K562 (cell line): Measurements from ENCODE around the gene ELK1. TPM values are rescaled to one million over a fixed set of nuclear protein-coding genes. Genes with fewer than 3 reads are reported as not detected.

Experiments used
- ADNP ChIP-seq: fragments of 200-800 bp; sonication (Bioruptor generic); IDR thresholded peaks from 2 replicates; pipeline ENCODE4 v1.6.1; 2016; ENCODE audit warnings: missing genetic modification characterization, missing compliant biosample characterization
- ARNT ChIP-seq, 2 experiments: fragments of 450-650 bp; IDR thresholded peaks; 2 replicates each; pipeline ENCODE4 v1.6.1; 2016; ENCODE audit warnings: mild to moderate bottlenecking in 1 of 2
- BRF1 ChIP-seq: IDR thresholded peaks from 3 replicates; pipeline ENCODE4 v1.6.1; 2011; ENCODE audit warnings: borderline replicate concordance, mild to moderate bottlenecking; ENCODE audit not compliant: insufficient read length; ENCODE audit errors: extremely low read depth
- ETS1 ChIP-seq: conservative IDR thresholded peaks from 2 replicates; pipeline ENCODE4 v1.6.1; 2011; ENCODE audit warnings: low read depth, mild to moderate bottlenecking, low read length; ENCODE audit not compliant: control insufficient read depth
- FOXJ2 ChIP-seq: fragments of 200-800 bp; sonication (Bioruptor generic); IDR thresholded peaks from 2 replicates; pipeline ENCODE4 v1.6.1; 2016; ENCODE audit warnings: missing genetic modification characterization, missing compliant biosample characterization
- HDAC2 ChIP-seq: fragments of 450-650 bp; IDR thresholded peaks from 2 replicates; pipeline ENCODE4 v1.6.1; 2016; ENCODE audit warnings: mild to moderate bottlenecking
- NELFE ChIP-seq: IDR thresholded peaks from 2 replicates; pipeline ENCODE4 v1.6.1; 2011; ENCODE audit warnings: mild to moderate bottlenecking; ENCODE audit not compliant: insufficient read depth, insufficient read length
- REST ChIP-seq, 2 experiments: fragments of 450-650 bp; formaldehyde crosslinking in 1 of 2; IDR thresholded peaks; 2 replicates each; pipeline versions ENCODE4 v1.4.0 to v1.6.1; 2014 to 2020; ENCODE audit warnings: mild to moderate bottlenecking in 2 of 2, borderline replicate concordance in 1 of 2, low read depth in 1 of 2
- ZNF212 ChIP-seq: fragments of 450-650 bp; formaldehyde crosslinking; IDR thresholded peaks from 2 replicates; pipeline ENCODE4 v1.4.0; 2020; ENCODE audit warnings: mild to moderate bottlenecking
- ZNF551 ChIP-seq: fragments of 250-450 bp; sonication (Bioruptor Pico); IDR thresholded peaks from 2 replicates; pipeline ENCODE4 v1.5.0; 2021; ENCODE audit warnings: mild to moderate bottlenecking, moderate library complexity
- polyA plus RNA-seq, 8 experiments: library from polyadenylated mRNA; depleted of rRNA in 4 of 8; stranded (reverse) in 5 of 8; unstranded in 3 of 8; fragments of >200 nt; fragmentation: Nextera tagmentation in 2 of 8; fragmentation: Illumina TruSeq in 1 of 8; extraction: Ambion mirVana in 2 of 8; extraction: Trizol in 1 of 8; gene quantifications; 2 replicates each; pipeline versions ENCODE4 v1.2.1 to v1.2.3, GENCODE V29; 2011 to 2014; ENCODE audit warnings: inconsistent platforms in 1 of 8, missing spikeins in 1 of 8
- total RNA-seq, 7 experiments: library from RNA; depleted of rRNA in 6 of 7; stranded (reverse); fragments of >200 nt in 6 of 7; fragmentation: Illumina TruSeq in 2 of 7; extraction: Trizol in 2 of 7; gene quantifications; 2 replicates each; pipeline versions ENCODE4 v1.2.1 to v1.2.3, GENCODE V29; 2011 to 2021; ENCODE audit warnings: low replicate concordance in 1 of 7

The ELK1 gene
- total and polyA plus RNA-seq, 9 of the 15 experiments (the other 6 are each of a cell fraction or from before 2014, with no cell fraction given): 4.4 to 74.9 (median 26.5) TPM

GRCh38 chrX:47614618-47615017 is 35.7 kb downstream of the ELK1 start (continued):
- TF ChIP-seq REST (IDR thresholded peaks at IDR 0.05; ENCODE audit: borderline replicate concordance) (no peak), REST (CRISPR knock-in tag; IDR thresholded peaks at IDR 0.05; ENCODE audit: low read depth) (no peak), BRF1 (no peak), FOXJ2 (tag) (no peak), NELFE (no peak), ADNP (tag) (no peak), HDAC2 (no peak), ETS1 (no peak), ZNF551 (CRISPR knock-in tag) (no peak), ZNF212 (no peak), ARNT (IDR thresholded peaks at IDR 0.05) (no peak)
